Suppressor macrophage treated with lipopolysaccharide for 4 hours (primary cell): ENCODE measurements around the gene CAMK2B.
"Not testable (repeated sequence)": the region's sequence is repeated elsewhere in the genome, so short reads cannot be mapped to it uniquely, and the experiment has no call there.

Experiments
- DNase-seq: peaks from one replicate; pipeline ENCODE4 v3.0.0-alpha.2; 2020

CAMK2B gene

DNA sequence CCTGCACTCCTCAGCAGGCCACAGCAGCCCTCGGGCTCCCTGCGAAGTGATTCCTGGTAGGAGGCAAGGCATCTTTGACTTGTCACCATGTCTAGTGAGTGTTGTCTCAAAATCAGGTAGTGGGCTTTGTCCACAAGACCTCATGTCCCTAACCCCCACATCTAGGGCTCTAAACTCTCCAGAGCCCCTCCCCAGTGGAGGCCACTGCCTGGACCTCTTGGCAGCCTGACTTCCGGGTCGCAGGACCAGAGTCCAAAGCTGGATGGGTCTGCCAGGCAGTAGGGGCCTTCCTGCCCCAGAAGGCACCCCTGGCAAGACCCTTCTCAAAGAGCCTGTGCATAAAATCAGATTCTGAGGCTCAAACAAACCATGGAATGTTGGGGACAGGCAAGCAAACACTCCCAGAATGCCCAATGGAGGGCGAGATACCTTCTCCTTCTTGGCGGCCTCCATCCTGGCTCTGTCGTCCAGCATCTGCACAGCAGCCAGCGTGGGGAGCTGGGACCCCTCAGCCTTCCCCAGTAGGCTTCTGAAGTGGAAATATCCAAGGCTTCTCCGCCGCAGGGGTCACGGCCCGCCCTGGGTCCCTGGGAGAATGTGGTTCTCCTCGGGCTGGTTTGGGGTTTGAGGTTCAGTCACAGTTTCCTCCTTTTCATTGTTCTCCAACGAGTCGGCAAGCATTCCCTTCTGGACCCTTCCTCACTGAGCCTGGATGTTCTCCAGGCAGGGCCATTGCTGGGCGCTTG is 136.7 kb downstream of the CAMK2B start:
- no peak for DNase-seq

- DNase-seq, result no peak
Measured at GRCh38 chr7:44187636-44188416, 137.6 kb downstream of the CAMK2B start.

DNA sequence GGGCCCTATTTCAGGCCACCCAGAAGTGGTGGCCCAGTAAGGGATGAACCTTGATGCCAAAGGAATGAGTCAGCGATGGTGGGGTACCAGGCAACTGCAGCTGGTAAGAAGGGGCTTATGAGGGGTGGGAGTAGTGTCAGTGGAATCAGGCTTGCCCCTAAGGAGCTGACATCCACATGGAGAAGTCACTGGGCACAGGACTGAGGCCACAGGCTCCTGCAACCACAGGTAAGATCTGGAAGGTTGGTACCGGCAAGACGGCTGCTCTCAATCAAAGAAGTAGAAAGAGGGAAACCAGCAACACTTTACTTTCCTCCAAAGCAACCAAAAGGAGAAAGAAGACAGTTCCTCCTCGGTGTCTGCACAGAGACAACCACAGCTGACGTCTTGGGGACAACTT is 138.7 kb downstream of the CAMK2B start:
- no peak for DNase-seq

GRCh38 chr7:44185729-44186128 is 139.7 kb downstream of the CAMK2B start:
- no peak for DNase-seq

GRCh38 chr7:44184873-44185446 is 140.4 kb downstream of the CAMK2B start:
- DNase-seq, result no peak

DNA sequence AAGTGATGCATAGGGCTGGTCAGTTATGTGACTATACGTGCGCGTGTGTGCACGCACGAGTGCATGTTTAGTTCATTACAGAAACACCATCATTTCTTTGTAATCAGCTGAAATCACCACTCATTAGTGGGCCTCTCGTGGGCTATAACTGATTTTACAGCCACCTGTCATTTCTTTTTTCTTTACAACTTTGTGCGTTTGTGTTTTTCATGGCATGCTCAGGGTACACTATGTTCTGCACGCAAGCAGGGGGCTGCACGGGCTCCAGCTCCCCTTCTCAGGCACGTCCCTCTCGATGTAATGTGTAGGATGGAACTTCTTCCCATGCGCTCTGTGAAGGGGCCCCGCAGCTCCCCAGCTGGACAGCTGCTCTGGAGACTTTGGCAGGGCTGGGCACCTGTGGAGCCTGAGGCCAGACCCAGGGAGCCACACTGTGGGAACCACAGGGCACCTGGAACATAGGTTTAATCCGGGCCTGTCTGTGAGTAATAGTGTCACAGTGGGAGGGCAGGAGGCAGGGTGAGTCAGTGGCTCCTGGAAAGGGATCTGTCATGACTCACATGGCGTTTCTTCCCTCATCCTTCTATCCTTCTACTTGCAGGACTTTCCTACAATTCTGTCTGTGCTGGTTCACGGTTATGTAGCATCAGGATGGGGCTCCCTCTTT is 141.1 kb downstream of the CAMK2B start:
- no peak for DNase-seq

- no peak for DNase-seq
Measured at GRCh38 chr7:44183386-44183785, 142.0 kb downstream of the CAMK2B start.

DNA sequence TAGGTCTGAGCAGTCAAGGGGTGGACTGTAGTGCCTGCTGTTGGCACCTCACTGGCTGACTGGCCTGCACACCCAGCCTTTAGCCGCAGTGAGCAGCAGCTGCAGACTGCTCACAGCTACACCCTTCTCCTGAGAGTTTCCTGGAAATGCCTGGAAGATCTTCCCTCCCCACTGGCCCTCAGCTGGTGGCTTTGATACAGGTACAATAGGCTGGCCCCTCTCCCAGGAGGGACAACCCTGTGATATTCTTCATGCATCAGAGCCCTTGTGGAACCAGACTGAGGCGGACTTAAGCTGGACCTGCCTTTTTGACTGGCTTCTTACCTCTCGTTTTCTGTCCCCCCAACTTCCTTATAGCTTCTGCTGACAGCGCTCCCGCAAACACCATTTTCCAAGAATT is 142.6 kb downstream of the CAMK2B start:
- DNase-seq, result no peak

- no peak for DNase-seq
Measured at GRCh38 chr7:44180631-44181030, 144.8 kb downstream of the CAMK2B start.

DNA sequence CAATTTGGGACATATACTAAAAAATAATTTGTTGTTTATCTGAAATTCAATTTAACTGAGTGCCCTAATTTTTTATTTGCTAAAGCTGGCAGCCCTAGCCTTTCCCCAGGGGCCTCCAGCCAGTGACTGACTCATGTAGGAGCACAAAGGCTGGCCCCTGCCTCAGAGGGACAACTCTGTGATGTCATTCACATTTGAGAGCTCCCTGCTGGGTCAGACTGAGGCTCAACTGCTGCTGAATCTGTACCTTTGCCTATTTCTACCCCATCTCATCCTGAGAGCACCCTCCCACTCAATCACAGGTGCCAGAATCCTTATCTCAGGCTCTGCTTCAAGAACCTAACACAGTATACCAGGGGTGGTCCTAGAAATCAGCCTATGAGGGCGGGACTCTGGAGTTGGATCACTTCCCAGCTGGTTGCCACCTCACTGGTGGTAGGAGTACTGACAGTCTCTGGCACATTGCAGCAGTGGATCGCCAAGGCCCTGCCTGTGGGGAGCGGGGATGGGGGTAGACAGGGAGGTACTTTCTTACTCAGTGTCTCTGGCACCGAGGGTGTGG is 147.7 kb downstream of the CAMK2B start:
- no peak for DNase-seq

DNA sequence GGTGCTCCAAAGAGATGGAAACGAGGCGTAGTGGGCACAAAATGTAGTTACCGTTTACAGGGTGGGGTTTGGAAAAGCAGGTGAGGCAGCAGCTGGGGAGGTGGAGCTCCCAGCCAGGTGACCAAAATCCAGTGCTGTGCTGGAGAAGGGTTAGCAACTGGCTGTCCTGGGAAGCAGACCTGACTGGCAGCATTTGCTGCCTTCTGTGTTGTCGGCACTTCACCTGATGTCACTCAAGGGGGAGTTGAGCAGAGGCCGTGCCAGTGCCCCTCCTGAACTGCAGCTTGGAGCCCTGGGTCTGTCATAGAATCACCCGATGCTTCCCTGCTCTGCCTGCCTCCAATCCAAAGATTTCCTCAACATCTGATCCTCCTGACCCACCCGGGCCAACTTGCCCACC is 148.9 kb downstream of the CAMK2B start:
- DNase-seq, result no peak

GRCh38 chr7:44175730-44176129 is 149.7 kb downstream of the CAMK2B start:
- DNase-seq, result no peak

DNA sequence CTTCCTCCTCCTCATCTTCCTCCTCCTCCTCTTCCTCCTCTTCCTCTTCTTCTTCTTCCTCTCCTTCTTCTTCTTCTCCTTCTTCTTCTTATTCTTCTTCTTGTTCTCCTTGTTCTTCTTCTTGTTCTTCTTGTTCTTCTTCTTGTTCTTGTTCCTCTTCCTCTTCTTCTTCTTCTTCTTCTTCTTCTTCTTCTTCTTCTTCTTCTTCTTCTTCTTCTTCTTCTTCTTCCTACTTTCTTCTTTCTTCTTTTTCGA is 150.8 kb downstream of the CAMK2B start:
- DNase-seq, result not testable (repeated sequence)

- no peak for DNase-seq
Measured at GRCh38 chr7:44173911-44174693, 151.3 kb downstream of the CAMK2B start.

- no peak for DNase-seq
Measured at GRCh38 chr7:44172803-44173424, 152.5 kb downstream of the CAMK2B start.

DNA sequence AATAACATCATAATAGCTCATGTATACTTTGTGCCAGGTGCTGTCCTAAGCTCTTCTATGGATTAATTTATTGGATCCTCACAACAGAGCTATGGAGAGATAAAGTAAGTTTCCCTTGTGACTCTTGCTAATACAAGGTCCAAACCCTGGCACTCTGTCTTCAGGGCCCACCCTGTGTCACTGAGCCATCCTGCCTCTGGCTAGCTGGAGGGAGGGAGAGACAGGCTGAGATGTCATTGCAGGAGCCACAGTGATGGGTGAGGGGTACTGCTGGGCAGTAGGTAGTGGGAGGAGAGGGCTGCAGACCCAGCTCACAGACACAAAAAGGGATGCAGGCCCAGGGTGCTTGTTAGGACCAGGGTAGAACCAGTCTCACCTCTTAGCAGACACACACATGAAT is 153.0 kb downstream of the CAMK2B start:
- no peak for DNase-seq

GRCh38 chr7:44171901-44172300 is 153.5 kb downstream of the CAMK2B start:
- not testable (repeated sequence) for DNase-seq

- DNase-seq, result peak; percentile 30
Measured at GRCh38 chr7:44167920-44168319, 157.5 kb downstream of the CAMK2B start.
